Measurements from ENCODE around the gene FAM180A. TPM values are rescaled to one million over a fixed set of nuclear protein-coding genes. Genes with fewer than 3 reads are reported as not detected.

FAM180A gene
- total and polyA plus RNA-seq, 2 of the 8 experiments (the other 6 are each of a cell fraction or from before 2014, with no cell fraction given) = not detected

DNA sequence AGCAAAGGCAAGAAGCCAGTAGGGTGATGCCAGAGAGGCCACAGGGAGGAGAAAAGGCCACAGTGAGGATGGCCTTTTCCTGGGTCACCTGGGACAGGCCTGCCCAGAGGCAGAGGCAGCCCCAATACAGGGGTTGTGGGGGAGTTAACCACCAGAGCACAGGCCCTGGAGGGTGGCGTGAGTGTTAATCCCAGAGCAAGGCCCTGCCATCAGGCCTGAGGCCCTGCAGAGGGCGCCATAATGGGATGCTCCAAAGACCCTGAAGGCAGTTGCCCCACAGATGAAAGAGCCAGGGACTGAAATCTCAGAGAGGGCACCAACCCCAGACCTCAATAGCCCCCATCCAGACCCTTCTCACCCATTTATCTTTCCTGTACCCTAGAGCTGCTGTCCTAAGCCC is 44.5 kb downstream of the FAM180A start:
- no peak overlapping the region for H3K23ac ChIP-seq (ENCODE audit: insufficient read length)
- H2AK5ac ChIP-seq (ENCODE audit: low read depth, low read length) = no peak overlapping the region
- no peak overlapping the region for H3K4me2 ChIP-seq (ENCODE audit: insufficient read depth in 1 of 2, low read depth in 2 of 2, low read length in 2 of 2)
- H4K91ac ChIP-seq (replicated peaks; ENCODE audit: insufficient read length, low read length) = no peak overlapping the region
- H4K8ac ChIP-seq (ENCODE audit: extremely low read depth, insufficient read depth, low read length) = no peak overlapping the region
- H2AFZ ChIP-seq (ENCODE audit: low read length) = no peak overlapping the region
- H2BK20ac ChIP-seq (ENCODE audit: low read length) = no peak overlapping the region
- H2BK120ac ChIP-seq (replicated peaks; ENCODE audit: low read depth, low read length) = no peak overlapping the region
- H2BK12ac ChIP-seq (ENCODE audit: low read depth, low read length) = no peak overlapping the region
- no peaks in the 10 kb centered on the region for H3K27me3 ChIP-seq (replicated peaks in 1 of 4; ENCODE audit: control insufficient read depth in 3 of 4, extremely low read depth in 1 of 4, insufficient read depth in 3 of 4, low read length in 3 of 4)
- H3K4me3 ChIP-seq (ENCODE audit: extremely low read depth in 1 of 4, insufficient read depth in 2 of 4, low read depth in 3 of 4, low read length in 4 of 4) = no peak overlapping the region
- no peak overlapping the region; the same call in 1 of the 2 replicates for H3K18ac ChIP-seq (ENCODE audit: extremely low read depth, low read length)
- ChIA-PET CTCF (ENCODE audit: partially characterized antibody) (interaction anchor here (0.6 to 14.4 kb wide), 35 partner anchors 8 to 369 kb away, joined by 3 to 133 read pairs (median 5); partner anchors contain the start of gene SLC13A4), POLR2A (ENCODE audit: partially characterized antibody) (interaction anchor here (1.2 to 1.3 kb wide), 2 partner anchors 10 to 24 kb away, joined by 3 to 4 read pairs; partner anchors contain the start of gene SLC13A4)
- FAIRE-seq (no peak), DNase-seq (ENCODE audit: low read depth in 1 of 2, low spot score in 2 of 2) (peak in 1 of 2 experiments; percentile 82)
- H3K4me1 ChIP-seq (replicated peaks in 1 of 4; ENCODE audit: control insufficient read depth in 3 of 4, insufficient read depth in 4 of 4, low read length in 3 of 4) = no peaks in the 10 kb centered on the region; a peak in 1 of 7 replicates
- no peak overlapping the region for H3K27ac ChIP-seq (ENCODE audit: low read depth, low read length)
- H3K79me1 ChIP-seq (ENCODE audit: low read depth, low read length) = 0 out of 2 replicates have a peak, but pooled peaks cover 2% of the 10 kb centered on the region
- no peaks in the 10 kb centered on the region for H3K79me2 ChIP-seq (ENCODE audit: control insufficient read depth in 1 of 2, insufficient read depth in 2 of 2, low read length in 2 of 2)
- H3K14ac ChIP-seq (ENCODE audit: insufficient read length) = no peak overlapping the region
- H2BK15ac ChIP-seq (ENCODE audit: low read length) = no peak overlapping the region
- no peak overlapping the region for H3K56ac ChIP-seq (replicated peaks; ENCODE audit: insufficient read length, low read depth, low read length)
- no peak overlapping the region for H2BK5ac ChIP-seq (ENCODE audit: low read depth, low read length)
- WGBS, 2 experiments (ENCODE audit: extremely low coverage in 1 of 2, insufficient coverage in 1 of 2, insufficient read length in 1 of 2, insufficient replicate concordance in 2 of 2, low coverage in 1 of 2, low lambda C conversion rate in 2 of 2, missing lambda C conversion rate in 1 of 2) = 31% methylated on average over 2 of the region's 2 CpGs; no CpG with 5 or more reads in 1 of the 2 experiments
- TF ChIP-seq RAD21 (IDR thresholded peaks at IDR 0.05 in 1 of 2, conservative IDR thresholded peaks at IDR 0.05 in 1 of 2; ENCODE audit: low read depth in 2 of 2, low read length in 2 of 2) (peak; percentile 63 to 75), CHD1 (IDR thresholded peaks at IDR 0.05; ENCODE audit: low read depth, low read length) (no peak)
- TF ChIP-seq, protein P1, sequence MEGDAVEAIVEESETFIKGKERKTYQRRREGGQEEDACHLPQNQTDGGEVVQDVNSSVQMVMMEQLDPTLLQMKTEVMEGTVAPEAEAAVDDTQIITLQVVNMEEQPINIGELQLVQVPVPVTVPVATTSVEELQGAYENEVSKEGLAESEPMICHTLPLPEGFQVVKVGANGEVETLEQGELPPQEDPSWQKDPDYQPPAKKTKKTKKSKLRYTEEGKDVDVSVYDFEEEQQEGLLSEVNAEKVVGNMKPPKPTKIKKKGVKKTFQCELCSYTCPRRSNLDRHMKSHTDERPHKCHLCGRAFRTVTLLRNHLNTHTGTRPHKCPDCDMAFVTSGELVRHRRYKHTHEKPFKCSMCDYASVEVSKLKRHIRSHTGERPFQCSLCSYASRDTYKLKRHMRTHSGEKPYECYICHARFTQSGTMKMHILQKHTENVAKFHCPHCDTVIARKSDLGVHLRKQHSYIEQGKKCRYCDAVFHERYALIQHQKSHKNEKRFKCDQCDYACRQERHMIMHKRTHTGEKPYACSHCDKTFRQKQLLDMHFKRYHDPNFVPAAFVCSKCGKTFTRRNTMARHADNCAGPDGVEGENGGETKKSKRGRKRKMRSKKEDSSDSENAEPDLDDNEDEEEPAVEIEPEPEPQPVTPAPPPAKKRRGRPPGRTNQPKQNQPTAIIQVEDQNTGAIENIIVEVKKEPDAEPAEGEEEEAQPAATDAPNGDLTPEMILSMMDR (IDR thresholded peaks at IDR 0.05; ENCODE audit: control extremely low read depth in 1 of 3, insufficient read depth in 1 of 3, low read depth in 1 of 3, low read length in 3 of 3) = peak; percentile 84 to 91 (median 91)
- no peaks in the 10 kb centered on the region for H3K9me3 ChIP-seq (ENCODE audit: insufficient read depth in 2 of 2, low read depth in 1 of 2, low read length in 1 of 2)
- H3K4ac ChIP-seq (replicated peaks; ENCODE audit: insufficient read length, low read depth, low read length) = no peak overlapping the region
- H3K9ac ChIP-seq (replicated peaks in 1 of 4; ENCODE audit: extremely low read depth in 1 of 4, low read depth in 3 of 4, low read length in 3 of 4) = no peak overlapping the region
- no peaks in the 10 kb centered on the region for H4K20me1 ChIP-seq (replicated peaks in 1 of 2; ENCODE audit: control insufficient read depth in 1 of 2, insufficient read depth in 2 of 2, low read length in 2 of 2)
- H4K5ac ChIP-seq (ENCODE audit: insufficient read length, low read depth, low read length) = no peak overlapping the region
- H3K23me2 ChIP-seq (ENCODE audit: low read depth, low read length) = no peaks in the 10 kb centered on the region
- H3K36me3 ChIP-seq (ENCODE audit: control insufficient read depth in 2 of 4, insufficient read depth in 4 of 4, low read length in 3 of 4) = no peaks in the 10 kb centered on the region
